MCF 10A (cell line): Measurements from ENCODE around the gene DPH1. TPM values are rescaled to one million over a fixed set of nuclear protein-coding genes. Genes with fewer than 3 reads are reported as not detected.

Source experiments
- BruUV-seq: library from RNA; stranded (reverse); fragments of 400-500 nt; replicated peaks from 2 replicates; lab custom pipeline; 2021; lab: Mats Ljungman, UMichigan
- CTCF ChIA-PET: fragments of 300-600 bp; sonication (Branson Sonifier 250); formaldehyde crosslinking; extraction: SDS; loops from one replicate; lab custom pipeline; 2021; ENCODE audit warnings: antibody characterized with exemption, inconsistent platforms; lab: Yijun Ruan, JAX
- POLR2A ChIA-PET: fragments of 300-600, 350-650 bp; sonication (Branson Sonifier 250); formaldehyde crosslinking; extraction: SDS; loops from one replicate; lab custom pipeline; 2020; ENCODE audit warnings: antibody characterized with exemption, inconsistent platforms; lab: Yijun Ruan, JAX
- DNase-seq: peaks from one replicate; pipeline ENCODE4 v3.0.0-alpha.2; 2018; ENCODE audit not compliant: unreplicated experiment
- H3K27ac Mint-ChIP-seq: one replicate; pipeline ENCODE4 v1.8.0; 2022; ENCODE audit warnings: mild to moderate bottlenecking, low read depth, mixed read lengths; ENCODE audit not compliant: unreplicated experiment
- H3K27me3 Mint-ChIP-seq: one replicate; pipeline ENCODE4 v1.8.0; 2022; ENCODE audit warnings: mixed read lengths; ENCODE audit not compliant: insufficient read depth, unreplicated experiment
- H3K36me3 Mint-ChIP-seq: one replicate; pipeline ENCODE4 v1.8.0; 2022; ENCODE audit warnings: mild to moderate bottlenecking, moderate library complexity, mixed read lengths; ENCODE audit not compliant: insufficient read depth, unreplicated experiment
- H3K4me1 Mint-ChIP-seq: one replicate; pipeline ENCODE4 v1.8.0; 2022; ENCODE audit warnings: mixed read lengths; ENCODE audit not compliant: insufficient read depth, unreplicated experiment
- H3K4me3 Mint-ChIP-seq: one replicate; pipeline ENCODE4 v1.8.0; 2022; ENCODE audit warnings: mild to moderate bottlenecking, moderate library complexity, mixed read lengths; ENCODE audit not compliant: unreplicated experiment
- H3K9me3 Mint-ChIP-seq: one replicate; pipeline ENCODE4 v1.8.0; 2022; ENCODE audit warnings: mixed read lengths; ENCODE audit not compliant: unreplicated experiment
- CTCF ChIP-seq: fragments of 200-600 bp; IDR thresholded peaks from one replicate; pipeline ENCODE4 v1.8.0; 2022; ENCODE audit warnings: antibody characterized with exemption, mild to moderate bottlenecking; ENCODE audit not compliant: unreplicated experiment
- intact Hi-C: fragments of 100-400 bp; cut with micrococcal nuclease; formaldehyde crosslinking; loops from 2 replicates; pipeline ENCODE4 v1.14.1; 2022
- total RNA-seq: library from RNA; stranded (reverse); gene quantifications from 2 replicates; pipeline ENCODE4 v1.2.3, GENCODE V29; 2022

The DPH1 gene
- total RNA-seq, 1 experiment from 2014 or later, result 45.2 TPM

GRCh38 chr17:2082003-2082781, 52.2 kb downstream of the DPH1 start:
- no TSS peak for BruUV-seq
- Mint-ChIP-seq H3K4me1 (peaks cover 20% of the 10 kb centered on the region), H3K9me3 (no peaks in the 10 kb centered on the region), H3K4me3 (no peak overlapping the region), H3K27ac (no peak overlapping the region), H3K27me3 (no peaks in the 10 kb centered on the region), H3K36me3 (peaks cover 36% of the 10 kb centered on the region)
- intact Hi-C loops, result no loop called here
- no peak for TF ChIP-seq CTCF
- POLR2A ChIA-PET, result interaction anchor here (0.8 to 1.4 kb wide), 2 partner anchors 9 to 76 kb away, joined by 3 to 5 read pairs; no protein-coding TSS in a partner anchor
- DNase-seq, result no peak
- CTCF ChIA-PET, result interaction anchor here (0.5 to 2.0 kb wide), 6 partner anchors 9 to 163 kb away, joined by 3 to 7 read pairs (median 6); partner anchors contain the start of gene HIC1

GRCh38 chr17:2083613-2084035, 53.7 kb downstream of the DPH1 start:
- BruUV-seq, result no TSS peak
- H3K27ac Mint-ChIP-seq, result no peak overlapping the region
- H3K9me3 Mint-ChIP-seq, result no peaks in the 10 kb centered on the region
- DNase-seq, result no peak
- CTCF ChIA-PET, result interaction anchor here (1.4 kb wide), 1 partner anchor 161 kb away, joined by 4 read pairs; no protein-coding TSS in a partner anchor
- peaks cover 20% of the 10 kb centered on the region for H3K4me1 Mint-ChIP-seq
- peaks cover 29% of the 10 kb centered on the region for H3K36me3 Mint-ChIP-seq
- TF ChIP-seq CTCF, result no peak
- intact Hi-C loops, result no loop called here
- H3K27me3 Mint-ChIP-seq, result no peaks in the 10 kb centered on the region
- POLR2A ChIA-PET, result interaction anchor here (0.6 to 1.4 kb wide), 2 partner anchors 75 to 176 kb away, joined by 3 to 5 read pairs; no protein-coding TSS in a partner anchor
- no peak overlapping the region for H3K4me3 Mint-ChIP-seq

- ChIA-PET CTCF (interaction anchor here (0.6 to 1.4 kb wide), 3 partner anchors 8 to 161 kb away, joined by 3 to 4 read pairs (median 3); no protein-coding TSS in a partner anchor), POLR2A (interaction anchor here (0.6 to 1.3 kb wide), 3 partner anchors 47 to 176 kb away, joined by 3 to 4 read pairs (median 3); no protein-coding TSS in a partner anchor)
- Mint-ChIP-seq H3K36me3 (peaks cover 28% of the 10 kb centered on the region), H3K4me1 (peaks cover 20% of the 10 kb centered on the region), H3K9me3 (no peaks in the 10 kb centered on the region), H3K4me3 (no peak overlapping the region), H3K27ac (peak overlapping the region; percentile 6), H3K27me3 (no peaks in the 10 kb centered on the region)
- BruUV-seq, result no TSS peak
- DNase-seq, result peak; percentile 34
- intact Hi-C loops, result no loop called here
- TF ChIP-seq CTCF, result no peak
Measured at GRCh38 chr17:2084036-2084765, 54.2 kb downstream of the DPH1 start.
